HG02798 (cell line): ENCODE results near the gene FGFRL1.
"Not testable (repeated sequence)": the region's sequence is repeated elsewhere in the genome, so short reads cannot be mapped to it uniquely, and the experiment has no call there.

Source experiments
- ATAC-seq: cut with Tn5 transposase; IDR thresholded peaks from one replicate; pipeline ENCODE4 v1.9.1; 2021; ENCODE audit warnings: mild to moderate bottlenecking; ENCODE audit not compliant: unreplicated experiment, poor library complexity

Gene FGFRL1

DNA sequence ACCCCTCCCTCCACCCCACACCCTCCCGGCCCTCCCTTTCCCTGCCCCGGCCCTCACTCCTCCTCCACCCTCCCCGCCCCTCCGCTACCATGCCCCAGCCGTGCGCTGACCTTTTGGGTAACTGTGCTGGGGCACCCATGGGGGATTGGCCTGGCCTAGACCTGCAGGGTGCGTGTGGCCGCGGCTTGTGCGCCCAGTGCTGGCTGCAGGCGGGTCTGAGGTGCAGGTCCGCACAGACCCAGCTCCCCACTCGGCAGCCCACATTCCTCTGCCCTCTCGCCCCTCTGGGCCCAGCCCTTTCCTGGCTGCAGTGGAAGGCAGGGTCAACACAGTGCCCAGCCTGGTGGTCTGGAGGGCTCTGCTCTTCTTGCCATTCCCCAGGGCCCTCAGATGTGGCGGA is 24.7 kb downstream of the FGFRL1 start:
- ATAC-seq = no peak

DNA sequence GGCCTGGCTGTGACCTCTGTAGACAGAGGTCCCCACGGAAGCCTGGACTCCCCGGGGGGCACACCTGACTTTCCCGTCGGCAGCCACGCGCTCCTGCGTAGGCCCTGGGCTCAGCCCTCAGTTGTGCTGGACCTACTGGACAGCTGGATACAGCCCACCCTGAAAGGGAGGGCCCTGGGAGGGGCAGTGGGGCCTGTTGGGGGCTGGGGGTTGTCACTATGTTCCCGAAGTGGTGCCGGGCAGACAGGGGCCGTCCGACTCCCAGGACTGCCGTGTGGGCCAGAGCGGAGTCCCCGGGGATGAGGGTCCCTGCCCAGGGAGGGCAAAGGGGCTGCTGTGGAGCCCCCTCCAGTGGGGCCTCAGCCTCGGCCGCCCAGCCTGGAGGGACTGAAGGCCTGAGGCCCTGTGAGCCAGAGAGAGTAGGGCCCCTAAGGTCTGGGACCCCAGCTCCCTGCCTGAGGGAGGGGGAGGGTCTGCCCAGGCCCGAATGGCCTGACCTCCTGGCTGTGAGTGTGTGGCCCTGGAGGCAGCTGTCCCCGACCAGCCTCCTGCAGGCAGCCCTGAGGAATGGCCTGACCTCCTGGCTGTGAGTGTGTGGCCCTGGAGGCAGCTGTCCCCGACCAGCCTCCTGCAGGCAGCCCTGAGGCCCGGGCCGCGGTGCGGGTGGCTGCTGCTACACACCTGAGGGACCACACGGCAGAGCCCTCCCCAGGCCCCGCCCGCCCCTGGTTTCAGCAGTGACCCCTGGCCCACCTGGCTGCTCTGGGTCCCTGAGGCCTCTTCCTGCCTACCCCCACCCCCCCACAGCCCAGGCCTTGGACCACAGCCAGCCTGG is 25.8 kb downstream of the FGFRL1 start:
- no peak for ATAC-seq

DNA sequence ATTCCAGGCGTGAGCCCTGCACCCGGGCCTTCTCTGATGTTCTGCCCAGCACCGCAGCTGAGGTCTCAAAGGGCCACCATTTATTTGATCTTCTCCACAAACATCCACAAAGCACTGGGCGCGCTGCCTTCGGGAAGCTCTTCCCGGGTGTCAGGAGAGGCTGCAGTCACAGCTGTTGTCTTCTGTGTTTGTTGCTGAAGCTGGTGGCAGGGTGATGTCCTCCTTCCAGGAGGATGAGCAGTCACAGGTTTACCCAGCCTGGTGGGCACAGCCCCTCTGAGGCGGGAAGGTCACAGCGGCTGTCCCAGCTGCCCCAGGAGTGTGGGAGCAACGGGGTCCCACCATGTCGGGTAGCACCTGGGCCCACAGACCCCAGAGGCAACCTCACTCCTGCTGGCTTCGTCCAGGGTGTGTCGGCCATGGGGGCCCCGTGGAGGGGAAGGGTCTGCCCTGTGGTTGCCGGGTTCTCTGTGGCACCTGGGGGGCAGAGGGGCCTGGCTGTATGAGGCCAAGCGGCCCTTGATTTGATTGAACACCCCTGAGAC is 27.6 kb downstream of the FGFRL1 start:
- ATAC-seq = no peak

DNA sequence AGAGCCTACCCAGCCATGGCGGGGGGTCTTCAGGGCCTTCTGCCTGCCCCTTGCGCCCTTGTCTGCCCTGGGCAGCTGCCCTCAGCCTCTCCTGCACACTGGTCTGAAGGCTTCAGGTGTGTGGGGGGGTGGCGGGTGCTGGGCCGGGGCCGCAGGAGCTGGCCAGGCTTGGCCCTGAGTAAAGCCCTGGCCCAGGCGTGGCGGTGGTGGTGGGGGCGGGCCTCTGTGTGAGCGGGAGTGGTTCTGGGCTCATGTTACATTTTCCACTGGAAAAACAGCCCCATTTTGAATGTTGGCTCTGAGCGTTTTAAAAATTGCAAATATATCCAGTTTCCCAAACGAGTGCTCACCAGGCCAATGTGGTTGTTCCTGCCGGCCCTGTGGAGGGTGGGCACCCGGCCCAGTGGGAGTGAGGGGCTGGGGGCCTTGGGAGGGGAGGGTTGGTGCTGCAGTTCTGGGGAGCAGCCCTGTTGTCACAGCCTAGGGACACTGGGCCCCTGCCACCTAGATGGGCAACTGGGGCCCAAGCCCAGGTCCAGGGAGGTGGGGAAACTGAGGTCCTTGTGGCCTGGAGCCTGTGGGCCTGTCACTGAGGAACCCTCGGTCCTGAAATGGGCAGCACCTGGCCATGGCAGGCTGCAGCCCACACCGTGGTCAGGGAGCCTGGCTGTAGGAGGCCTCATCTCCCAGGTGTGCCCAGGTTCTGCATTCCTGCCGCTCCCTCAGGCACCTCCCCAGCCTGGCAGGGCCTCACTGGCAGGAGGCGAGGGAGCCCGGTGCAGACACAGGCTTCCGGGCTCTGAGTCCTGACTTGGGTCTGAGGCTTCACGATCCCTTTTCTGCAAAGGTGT is 28.3 kb downstream of the FGFRL1 start:
- no peak for ATAC-seq

DNA sequence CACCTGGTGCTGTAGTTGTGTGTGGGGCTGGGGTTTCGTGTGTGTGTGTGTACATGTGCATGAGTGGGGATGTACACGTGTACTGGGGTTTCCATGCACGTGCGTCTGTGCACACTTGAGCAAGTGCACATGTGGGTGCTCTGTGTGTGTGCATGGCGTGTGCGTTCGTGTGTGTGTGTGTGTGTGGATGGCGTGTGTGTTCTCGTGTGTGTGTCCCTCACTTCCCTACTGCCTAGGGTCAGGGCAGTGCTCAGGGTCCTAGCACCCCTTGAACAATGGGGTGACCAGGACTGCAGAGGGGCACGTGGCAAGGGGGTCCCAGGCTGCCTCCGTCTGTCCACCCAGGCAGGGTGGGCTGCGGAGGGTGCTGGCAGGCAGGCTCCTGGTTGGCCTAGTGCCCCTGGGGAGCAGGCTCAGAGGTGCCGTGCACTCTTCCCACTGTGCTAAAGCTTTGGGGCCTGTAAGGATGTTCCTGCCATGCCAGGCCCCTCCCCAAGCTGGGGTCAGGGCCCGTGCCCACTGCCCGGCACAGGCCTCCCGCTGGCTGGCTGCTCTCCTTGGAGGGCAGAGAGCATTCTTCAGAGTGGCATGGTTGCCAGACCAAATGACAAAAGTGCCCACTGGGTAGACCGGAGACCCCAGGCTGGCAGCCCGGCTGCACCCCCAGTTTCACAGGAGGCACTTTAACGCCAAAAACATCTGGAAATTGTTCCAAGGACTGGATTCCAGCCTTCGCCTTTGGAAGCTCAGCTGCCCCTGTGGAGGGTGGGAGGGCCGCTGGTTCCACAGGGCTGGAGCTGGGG is 29.1 kb downstream of the FGFRL1 start:
- ATAC-seq = no peak

DNA sequence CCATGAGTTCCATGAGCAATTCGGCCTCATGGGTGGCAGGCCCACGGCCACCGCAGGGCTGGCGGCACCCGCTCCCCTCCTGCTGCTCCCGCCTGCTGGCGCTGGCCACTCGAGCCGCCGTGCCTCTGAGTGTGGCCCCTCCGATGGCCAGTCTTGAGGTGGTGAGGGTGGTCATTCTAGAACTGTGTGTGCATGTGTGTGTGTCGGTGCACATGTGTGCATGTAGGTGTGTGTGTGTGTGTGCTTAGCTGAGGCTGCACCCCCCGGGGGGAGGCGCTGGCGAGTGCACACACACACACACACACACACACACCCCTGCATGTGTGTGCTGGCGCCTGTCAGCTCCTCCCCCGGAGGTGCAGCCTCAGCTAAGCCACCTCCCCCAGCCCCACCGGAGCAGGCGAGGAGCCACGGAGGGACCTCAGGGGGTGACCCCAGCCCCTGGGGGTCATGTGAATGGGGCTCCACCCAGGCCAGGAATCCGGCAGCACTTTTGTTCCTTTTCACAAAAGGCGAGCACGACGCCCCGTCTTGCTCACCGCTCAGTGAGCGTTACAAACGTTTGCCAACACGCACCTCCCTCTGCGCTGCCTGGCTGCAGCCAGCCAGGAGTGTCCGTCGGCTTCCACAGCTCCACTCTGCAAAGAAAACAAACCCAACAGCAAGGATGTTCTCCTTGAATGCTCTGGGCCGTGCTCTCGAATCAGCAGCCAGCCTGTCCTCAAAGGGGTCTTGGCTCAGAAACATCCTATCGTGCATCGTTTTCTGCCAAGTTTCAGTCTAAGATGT is 29.9 kb downstream of the FGFRL1 start:
- no peak for ATAC-seq

DNA sequence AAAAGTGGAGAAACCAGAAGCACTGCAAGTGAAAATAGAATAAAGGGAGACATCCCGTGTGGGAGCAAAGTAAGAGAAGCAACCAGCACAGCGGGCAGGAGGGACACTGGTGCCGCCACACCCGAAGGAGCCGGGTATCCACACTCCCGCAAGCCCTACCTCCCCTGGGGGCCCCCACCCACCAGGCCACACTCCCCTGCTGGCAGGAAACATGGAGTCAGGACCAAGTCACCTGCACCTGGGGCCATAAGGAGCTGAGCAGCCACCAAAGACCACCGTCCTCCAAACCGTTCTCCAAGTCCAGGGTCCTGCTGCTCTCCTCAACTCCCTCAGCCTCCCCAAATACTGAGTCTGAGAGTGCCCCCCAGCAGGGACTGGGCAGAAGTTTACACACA is 30.5 kb downstream of the FGFRL1 start:
- no peak for ATAC-seq

DNA sequence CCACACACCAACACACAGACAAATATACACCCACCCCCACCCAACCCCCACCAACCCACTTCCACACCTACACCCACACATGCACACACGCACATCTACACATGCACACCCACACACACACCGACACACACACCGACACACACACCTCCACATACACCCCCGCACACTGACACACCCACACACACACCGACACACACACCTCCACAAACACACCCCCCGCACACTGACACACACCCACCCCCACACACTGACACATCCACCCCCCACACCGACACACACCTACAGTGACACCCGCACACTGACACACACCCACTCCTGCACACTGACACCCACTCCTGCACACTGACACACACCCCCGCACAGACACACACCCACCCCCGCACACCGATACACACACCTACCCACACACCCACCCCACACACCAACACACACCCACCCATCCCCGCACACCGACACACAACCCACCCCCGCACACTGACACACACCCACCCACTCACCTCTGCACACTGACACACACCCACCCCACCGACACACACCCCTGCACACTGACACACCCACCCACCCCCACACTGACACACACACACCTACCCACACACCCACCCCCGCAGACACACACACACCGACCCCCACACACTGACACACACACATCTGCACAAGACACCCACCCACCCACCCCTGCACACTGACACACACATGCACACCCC is 31.1 kb downstream of the FGFRL1 start:
- ATAC-seq = no peak

DNA sequence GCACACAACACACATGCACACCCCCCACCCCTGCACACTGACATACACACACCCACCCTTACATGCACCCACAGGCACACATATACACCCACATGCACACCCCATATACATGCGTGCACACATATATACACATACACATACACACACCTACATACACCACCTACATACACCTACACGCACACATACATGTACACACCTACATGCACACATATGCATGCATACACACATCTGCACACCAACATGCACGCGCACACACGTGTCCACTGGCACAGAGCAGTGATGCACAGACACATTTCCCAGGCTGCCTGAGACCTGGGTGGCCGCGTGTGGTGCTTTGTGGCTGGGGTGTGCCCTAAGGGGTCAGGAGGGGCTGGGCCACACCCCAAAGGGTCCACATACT is 31.7 kb downstream of the FGFRL1 start:
- ATAC-seq = no peak

DNA sequence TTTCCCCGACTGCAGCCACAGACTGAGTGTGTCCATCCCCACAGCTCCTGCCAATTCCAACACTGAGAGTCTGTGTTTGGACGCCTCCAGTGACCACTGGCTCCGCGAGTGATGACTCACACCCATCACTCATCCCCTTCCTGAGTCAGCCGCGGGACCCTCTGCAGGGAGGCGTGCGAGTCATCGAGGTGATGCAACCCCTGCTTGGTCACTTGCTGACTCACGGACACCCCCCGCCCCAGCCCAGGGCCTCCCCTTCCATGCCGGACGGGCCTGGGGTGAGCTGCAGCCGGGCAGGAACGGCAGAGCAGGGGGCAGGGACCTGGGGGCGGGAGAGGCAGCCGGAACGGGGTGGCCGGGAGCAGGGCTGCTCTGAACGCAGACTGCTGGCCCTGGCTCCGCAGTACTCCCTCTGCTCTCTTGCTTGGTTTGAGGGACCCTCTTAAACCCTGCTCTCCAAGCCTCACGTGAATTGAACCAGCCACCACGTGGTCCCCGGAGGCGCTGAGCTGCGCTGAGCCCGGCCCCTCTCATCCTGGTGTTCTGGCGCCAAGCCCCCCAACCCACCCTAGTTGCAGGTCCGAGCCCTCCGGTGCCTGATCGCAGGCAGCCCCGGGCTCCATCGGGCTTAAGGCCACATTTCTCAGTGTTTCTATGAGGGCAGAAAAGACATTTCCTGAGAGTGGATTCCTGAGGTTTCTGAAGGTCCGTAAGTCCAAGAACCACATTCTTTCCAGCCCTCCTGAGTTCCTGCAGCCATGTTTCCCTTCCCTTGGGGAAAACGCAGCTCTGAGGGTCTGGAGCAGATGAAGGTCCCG is 32.4 kb downstream of the FGFRL1 start:
- ATAC-seq = no peak

DNA sequence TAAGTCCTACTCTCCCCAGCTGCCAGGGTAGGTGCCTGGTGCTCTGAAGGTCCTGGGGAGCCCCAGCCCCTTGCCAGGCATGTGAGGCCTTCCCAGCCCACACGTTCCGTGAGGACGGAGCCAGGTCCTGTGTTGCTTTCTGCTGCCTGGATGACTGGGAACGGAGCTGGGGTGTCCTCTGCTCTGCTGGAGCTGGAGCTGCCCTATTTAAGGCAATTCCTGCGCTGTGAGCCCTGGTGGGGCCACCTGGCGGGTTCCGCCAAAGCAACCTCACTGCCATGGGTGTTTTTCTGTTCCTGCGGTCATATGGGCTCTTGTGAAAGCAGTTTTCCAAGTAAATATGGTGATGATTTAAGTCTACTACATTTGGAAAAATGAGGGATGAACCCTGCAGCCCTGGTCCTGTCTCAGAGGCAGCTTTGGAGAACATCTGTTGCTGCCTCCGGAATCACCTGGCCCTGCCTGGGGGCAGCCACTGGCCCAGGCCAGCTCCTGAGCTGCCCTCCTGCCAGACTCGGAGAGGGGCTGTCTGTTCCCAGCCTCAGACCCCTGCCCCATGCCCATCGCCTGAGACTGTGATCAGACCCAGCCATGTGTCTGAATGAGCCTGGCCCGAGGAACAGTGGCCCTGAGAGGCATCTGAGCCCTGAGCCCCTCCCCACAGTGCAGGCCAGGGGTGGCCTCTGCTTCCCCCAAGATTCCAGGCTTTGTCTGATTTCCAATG is 33.2 kb downstream of the FGFRL1 start:
- no peak for ATAC-seq

DNA sequence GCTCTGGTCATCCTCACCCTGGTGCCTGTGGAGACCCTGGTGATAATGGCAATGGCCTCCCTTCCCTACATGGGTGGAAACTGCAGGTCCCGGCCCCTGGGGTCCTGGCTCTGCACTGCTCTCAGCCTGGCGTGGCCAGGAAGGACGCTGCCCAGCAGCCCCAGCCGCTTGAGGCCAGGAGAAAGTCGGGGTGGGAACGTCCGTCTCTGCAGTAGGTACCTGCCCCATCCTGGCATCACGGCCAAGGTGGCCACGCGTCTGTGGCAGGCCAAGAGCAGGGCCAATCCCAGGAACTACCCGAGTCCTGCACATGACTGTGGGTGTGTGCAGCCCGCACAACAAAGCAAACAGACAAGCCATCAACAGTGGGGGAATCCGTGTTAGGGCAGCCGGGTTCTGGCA is 33.8 kb downstream of the FGFRL1 start:
- ATAC-seq = no peak

DNA sequence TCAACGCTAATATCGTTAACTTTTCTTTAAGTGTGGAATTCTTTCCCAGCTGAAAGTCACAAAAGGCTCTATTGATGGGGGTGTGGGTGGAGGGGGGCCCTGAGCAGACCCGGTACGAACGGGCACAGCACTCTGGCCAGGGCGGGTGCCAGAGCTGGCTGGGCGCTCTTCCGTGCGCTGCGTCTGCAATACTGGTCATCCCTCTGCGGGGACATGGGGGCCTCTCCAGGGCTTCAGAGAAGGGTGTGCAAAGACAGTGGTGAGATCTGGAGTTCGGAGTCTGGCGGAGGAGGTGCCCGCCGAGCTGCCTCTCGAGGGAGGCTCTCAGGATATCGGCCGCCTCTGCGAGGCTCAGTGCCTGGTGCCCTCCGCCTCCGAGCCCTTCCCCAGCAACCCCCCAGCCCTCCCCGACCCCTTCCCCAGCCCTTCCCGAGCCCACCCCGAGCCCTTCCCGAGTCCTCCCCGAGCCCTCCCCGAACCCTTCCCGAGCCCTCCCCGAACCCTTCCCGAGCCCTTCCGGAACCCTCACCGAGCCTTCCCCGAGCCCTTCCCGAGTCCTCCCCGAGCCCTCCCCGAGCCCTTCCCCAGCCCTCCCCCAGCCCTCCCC is 34.3 kb downstream of the FGFRL1 start:
- no peak for ATAC-seq

DNA sequence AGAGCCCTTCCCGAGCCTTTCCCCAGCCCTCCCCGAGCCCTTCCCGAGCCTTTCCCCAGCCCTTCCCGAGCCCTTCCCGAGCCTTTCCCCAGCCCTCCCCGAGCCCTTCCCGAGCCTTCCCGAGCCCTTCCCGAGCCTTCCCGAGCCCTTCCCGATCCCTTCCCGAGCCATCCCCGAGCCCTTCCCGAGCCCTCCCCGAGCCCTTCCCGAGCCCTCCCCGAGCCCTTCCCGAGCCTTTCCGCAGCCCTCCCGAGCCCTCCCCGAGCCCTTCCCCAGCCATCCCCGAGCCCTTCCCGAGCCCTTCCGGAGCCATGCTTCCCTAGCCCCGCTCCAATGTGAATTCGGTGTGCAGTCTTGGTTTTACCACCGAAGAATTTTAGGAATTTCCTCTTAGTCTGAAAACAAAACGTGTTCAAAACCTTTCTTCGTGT is 35.2 kb downstream of the FGFRL1 start:
- ATAC-seq = not testable (repeated sequence)

DNA sequence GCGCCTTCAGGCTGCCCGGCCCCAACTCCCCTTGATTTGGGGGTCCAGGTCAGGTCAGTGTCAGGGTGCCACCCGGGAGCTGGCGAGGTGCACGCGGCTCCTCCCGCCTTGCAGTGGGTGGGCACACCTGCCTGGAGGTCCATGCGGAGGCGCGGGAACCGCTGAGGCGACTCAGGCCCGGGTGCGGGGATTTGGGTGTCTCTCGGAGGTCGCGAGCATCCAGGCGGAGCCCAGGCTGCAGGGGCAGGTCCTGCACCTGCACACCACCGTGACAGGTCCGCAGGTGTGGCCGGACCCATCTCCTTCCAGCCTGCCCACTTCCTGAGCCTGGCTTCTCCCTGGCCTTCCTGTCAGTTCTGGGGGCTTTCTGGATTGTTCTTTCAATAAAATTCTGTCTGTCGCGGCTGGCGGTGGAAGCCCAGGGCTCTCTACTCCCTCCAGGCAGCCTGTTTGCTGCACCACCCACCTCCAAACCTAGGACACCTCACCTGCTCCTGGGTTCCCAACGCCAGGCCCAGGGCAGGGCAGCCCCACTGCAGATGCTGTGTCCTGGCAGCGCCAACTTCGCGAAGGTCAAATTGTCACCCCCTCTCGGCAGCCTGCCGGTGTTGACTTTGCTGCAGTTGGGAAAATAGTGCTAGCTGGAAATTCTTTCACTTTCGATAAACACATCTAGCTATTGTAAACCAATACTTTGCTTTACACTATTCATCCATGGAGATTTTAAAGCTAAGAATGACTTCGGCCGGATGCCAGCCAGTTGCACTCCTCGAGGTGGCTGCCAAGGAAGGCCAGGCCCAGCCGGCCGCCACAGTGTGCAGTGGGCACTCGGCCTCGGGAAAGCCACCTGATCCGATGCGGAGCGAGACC is 35.9 kb downstream of the FGFRL1 start:
- ATAC-seq = no peak
